Retinal pigment epithelial cell (primary cell): ENCODE data around the gene RNGTT.

Experiments used
- DNase-seq: peaks from one replicate; pipeline ENCODE4 v3.0.0-alpha.2; 2010; ENCODE audit warnings: low read depth
- H3K4me3 ChIP-seq: 2 replicates; pipeline ENCODE4 v1.5.1; 2011; ENCODE audit warnings: mild to moderate bottlenecking, low read length, control low read depth, moderate library complexity
- TF ChIP-seq, protein P1 (sequence below): conservative IDR thresholded peaks from 2 replicates; pipeline ENCODE4 v1.5.1; 2011; ENCODE audit warnings: low read depth, low read length, control low read depth, inconsistent platforms

Gene RNGTT

DNA sequence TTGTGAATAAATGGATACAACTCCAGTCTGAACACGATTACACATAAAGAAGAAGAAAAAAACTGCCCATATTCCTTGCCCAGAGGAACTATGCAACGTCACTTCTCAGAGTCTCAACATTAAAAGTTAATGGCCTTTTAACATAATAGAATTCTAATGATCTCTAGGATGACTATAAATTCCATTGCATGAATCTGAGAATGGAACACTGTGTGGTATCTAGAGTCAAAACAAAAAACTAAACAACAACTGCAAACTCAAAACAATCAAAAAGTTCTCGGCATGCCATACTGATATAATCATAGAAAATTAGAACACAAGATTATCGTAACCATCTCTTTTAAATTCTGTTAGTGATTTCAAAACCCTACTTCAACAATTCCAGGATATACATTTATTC, 283.6 kb downstream of the RNGTT start:
- TF ChIP-seq, protein P1, sequence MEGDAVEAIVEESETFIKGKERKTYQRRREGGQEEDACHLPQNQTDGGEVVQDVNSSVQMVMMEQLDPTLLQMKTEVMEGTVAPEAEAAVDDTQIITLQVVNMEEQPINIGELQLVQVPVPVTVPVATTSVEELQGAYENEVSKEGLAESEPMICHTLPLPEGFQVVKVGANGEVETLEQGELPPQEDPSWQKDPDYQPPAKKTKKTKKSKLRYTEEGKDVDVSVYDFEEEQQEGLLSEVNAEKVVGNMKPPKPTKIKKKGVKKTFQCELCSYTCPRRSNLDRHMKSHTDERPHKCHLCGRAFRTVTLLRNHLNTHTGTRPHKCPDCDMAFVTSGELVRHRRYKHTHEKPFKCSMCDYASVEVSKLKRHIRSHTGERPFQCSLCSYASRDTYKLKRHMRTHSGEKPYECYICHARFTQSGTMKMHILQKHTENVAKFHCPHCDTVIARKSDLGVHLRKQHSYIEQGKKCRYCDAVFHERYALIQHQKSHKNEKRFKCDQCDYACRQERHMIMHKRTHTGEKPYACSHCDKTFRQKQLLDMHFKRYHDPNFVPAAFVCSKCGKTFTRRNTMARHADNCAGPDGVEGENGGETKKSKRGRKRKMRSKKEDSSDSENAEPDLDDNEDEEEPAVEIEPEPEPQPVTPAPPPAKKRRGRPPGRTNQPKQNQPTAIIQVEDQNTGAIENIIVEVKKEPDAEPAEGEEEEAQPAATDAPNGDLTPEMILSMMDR: no peak
- H3K4me3 ChIP-seq: no peak overlapping the region
- no peak for DNase-seq

DNA sequence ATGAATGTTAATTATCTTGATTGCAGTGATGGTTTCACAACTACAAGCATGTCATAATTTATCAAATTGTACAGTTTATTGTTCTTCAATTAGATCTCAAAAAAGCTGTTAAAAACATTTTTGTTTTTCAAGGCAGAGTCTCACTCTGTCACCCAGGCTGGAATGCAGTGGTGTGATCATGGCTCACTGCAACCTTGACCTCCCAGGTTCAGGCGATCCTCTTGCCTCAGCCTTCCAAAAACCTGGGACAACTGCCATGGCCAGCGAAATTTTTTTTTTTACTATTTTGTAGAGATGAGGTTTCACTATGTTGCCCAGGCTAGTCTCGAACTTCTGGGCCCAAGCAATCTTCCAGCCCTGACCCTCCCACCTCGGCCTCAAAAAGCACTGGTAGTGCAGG, 286.1 kb downstream of the RNGTT start:
- no peak overlapping the region for H3K4me3 ChIP-seq
- no peak for DNase-seq
- TF ChIP-seq, protein P1: no peak

DNA sequence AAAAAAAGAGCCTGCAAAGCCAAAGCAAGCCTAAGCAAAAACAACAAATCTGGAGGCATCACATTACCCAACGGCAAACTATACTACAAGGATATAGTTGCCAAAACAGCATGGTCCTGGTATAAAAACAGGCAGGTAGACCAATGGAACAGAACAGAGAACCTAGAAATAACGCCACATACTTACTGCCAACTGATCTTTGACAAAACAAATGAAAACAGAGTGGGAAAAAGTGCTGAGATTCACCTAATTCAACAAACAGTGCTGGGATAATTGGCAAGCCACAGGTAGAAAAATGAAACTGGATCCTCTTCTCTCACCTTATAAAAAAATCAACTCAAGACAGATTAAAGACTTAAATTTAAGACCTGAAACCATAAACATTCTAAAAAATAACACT, 291.8 kb downstream of the RNGTT start:
- TF ChIP-seq, protein P1: no peak
- no peak overlapping the region for H3K4me3 ChIP-seq

DNA sequence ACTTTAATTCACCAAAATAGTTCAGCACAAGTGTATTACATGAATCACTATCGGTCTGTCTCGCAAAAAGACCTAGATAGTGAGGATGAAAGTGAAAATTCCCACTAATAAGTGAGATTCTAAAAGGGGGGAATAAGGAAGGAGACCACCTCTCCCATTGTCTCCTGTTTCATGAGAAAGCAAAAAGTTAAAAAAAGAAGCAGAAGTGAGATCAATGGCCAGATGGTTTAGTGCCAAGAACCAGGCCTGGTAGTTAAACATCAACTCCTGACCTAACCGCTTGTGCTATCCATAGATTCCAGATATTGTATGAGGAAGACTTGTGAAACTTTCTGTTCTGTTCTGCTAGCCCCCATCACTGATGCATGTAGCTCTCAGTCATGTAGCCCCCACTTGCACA, 293.0 kb downstream of the RNGTT start:
- no peak overlapping the region for H3K4me3 ChIP-seq
- TF ChIP-seq, protein P1: no peak
- no peak for DNase-seq

More for the DNA sequence above, 291.8 kb downstream of the RNGTT start:
- no peak for DNase-seq

DNA sequence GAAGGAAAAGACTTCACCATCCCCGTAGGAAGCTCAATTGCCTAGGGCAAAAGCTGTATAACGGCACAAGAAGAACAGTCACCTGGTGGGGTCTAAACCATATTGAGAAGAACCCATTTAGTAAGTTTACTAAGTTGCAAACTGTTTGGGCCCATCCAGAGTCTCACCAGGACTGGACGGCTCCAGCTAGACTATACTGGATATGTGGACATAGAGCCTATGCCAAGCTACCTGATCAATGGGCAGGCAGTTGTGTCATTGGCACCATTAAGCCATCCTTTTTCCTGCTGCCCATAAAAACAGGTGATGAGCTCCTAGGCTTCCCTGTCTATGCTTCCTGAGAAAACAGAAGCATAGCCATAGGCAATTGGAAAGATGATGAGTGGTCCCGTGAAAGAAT, 293.9 kb downstream of the RNGTT start:
- TF ChIP-seq, protein P1: no peak
- DNase-seq: no peak
- H3K4me3 ChIP-seq: no peak overlapping the region

DNA sequence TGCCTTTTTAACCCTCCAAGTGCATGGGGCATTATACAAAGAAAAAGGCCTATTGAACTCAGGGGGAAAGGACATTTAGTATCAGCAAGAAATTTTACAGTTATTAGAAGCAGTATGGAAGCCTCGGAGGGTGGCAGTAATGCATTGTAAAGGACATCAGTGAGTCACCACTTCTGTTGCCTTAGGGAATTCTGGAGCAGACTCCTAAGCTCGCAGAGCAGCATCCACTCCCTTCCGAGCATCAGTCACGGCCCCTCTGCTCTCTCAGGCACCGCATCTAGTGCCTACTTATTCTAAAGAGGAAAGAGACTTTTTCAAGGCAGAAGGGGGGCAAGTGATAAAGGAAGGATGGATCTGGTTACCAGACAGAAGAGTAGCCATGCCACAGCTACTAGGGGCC, 296.5 kb downstream of the RNGTT start:
- no peak for DNase-seq
- TF ChIP-seq, protein P1: no peak
- no peak overlapping the region for H3K4me3 ChIP-seq

DNA sequence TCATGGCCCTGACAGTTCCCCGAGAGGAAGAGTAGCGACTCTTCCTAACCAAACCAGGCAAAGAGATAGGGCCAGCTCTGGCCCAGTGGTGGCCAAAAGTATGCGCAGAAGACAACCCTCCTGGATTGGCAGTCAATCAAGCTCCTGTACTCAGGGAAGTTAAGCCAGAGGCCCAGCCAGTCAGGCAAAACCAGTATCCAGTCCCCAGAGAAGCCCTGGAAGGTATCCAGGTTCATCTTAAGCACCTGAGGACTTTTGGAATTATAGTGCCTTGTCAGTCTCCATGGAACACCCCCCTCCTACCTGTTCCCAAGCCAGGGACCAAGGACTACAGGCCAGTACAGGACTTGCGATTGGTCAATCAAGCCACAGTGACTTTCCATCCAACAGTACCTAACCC, 298.3 kb downstream of the RNGTT start:
- H3K4me3 ChIP-seq: no peak overlapping the region
- TF ChIP-seq, protein P1: no peak
- no peak for DNase-seq
